K562 (cell line): ENCODE measurements around the gene RASD2. TPM values are rescaled to one million over a fixed set of nuclear protein-coding genes. Genes with fewer than 3 reads are reported as not detected.
A peak's percentile ranks its signal among the peaks of the same experiment; 100 is the strongest.

ENCODE experiments used
- ATAC-seq: fragments of 200-7000 bp; cut with Tn5 transposase; 3 replicates; pipeline ENCODE4 v1.9.1; 2020; ENCODE audit warnings: moderate library complexity
- BruUV-seq: library from RNA; stranded (reverse); fragments of 400-500 nt; replicated peaks from 2 replicates; lab custom pipeline; 2021; lab: Mats Ljungman, UMichigan
- CTCF ChIA-PET: fragments of 300-600 bp; formaldehyde crosslinking; extraction: SDS; loops from one replicate; lab custom pipeline; 2021; ENCODE audit warnings: low intra/inter-chr PET ratio; lab: Yijun Ruan, JAX
- POLR2A ChIA-PET: fragments of 300-600, 350-650 bp; sonication (Branson Sonifier 250); formaldehyde crosslinking; extraction: SDS; loops from one replicate; lab custom pipeline; 2021; ENCODE audit warnings: antibody characterized with exemption, inconsistent platforms; lab: Yijun Ruan, JAX
- DNase-seq, 4 experiments: peaks; one replicate each; pipeline versions ENCODE4 v3.0.0 to v3.0.0-alpha.2; 2011 to 2018; ENCODE audit warnings: low spot score in 3 of 4, mixed read lengths in 3 of 4; ENCODE audit errors: extremely low read depth in 1 of 4
- FAIRE-seq: peaks from 2 replicates; lab custom pipeline; 2011; peaks lifted over from hg19 to GRCh38; lab: Jason Lieb, UNC
- H2AFZ ChIP-seq: 2 replicates; pipeline ENCODE4 v1.6.0; 2011; ENCODE audit warnings: low read depth, low read length, control low read depth, inconsistent platforms
- H3K27ac ChIP-seq: fragments of 200-600 bp; 3 replicates; pipeline ENCODE4 v1.8.0; 2011; ENCODE audit warnings: low read depth, mild to moderate bottlenecking, control low read depth, inconsistent platforms, low read length, moderate library complexity, mixed read lengths; ENCODE audit errors: extremely low read depth
- H3K27me3 ChIP-seq, 2 experiments: fragments of 300-600 bp in 1 of 2; 2 replicates in 1 of 2; 3 replicates in 1 of 2; pipeline versions ENCODE4 v1.6.0 to v1.8.0; 2011; ENCODE audit warnings: inconsistent platforms in 2 of 2, low read length in 2 of 2, mild to moderate bottlenecking in 1 of 2, mixed read lengths in 1 of 2, moderate library complexity in 1 of 2; ENCODE audit not compliant: control insufficient read depth in 2 of 2, insufficient read depth in 2 of 2
- H3K36me3 ChIP-seq: fragments of 300-600 bp; 3 replicates; pipeline ENCODE4 v1.8.0; 2011; ENCODE audit warnings: mild to moderate bottlenecking, low read length, inconsistent platforms; ENCODE audit not compliant: control insufficient read depth, insufficient read depth
- H3K4me1 ChIP-seq, 2 experiments: fragments of 200-600 bp in 1 of 2; replicated peaks in 1 of 2; 2 replicates in 1 of 2; 3 replicates in 1 of 2; pipeline versions ENCODE4 v1.5.1 to v1.8.0; 2011; ENCODE audit warnings: inconsistent platforms in 2 of 2, low read length in 2 of 2, mild to moderate bottlenecking in 1 of 2, mixed read lengths in 1 of 2, moderate library complexity in 1 of 2; ENCODE audit not compliant: control insufficient read depth in 2 of 2, insufficient read depth in 2 of 2
- H3K4me2 ChIP-seq: 2 replicates; pipeline ENCODE4 v1.6.1; 2011; ENCODE audit warnings: low read length, control low read depth, inconsistent platforms, mixed read lengths; ENCODE audit not compliant: insufficient read depth
- H3K4me3 ChIP-seq: fragments of 200-600 bp; sonication (generic), shearing (Covaris generic); 2 replicates; pipeline ENCODE4 v1.5.1; 2016; ENCODE audit warnings: control low read depth, inconsistent platforms
- H3K79me2 ChIP-seq: fragments of 200-600 bp; 3 replicates; pipeline ENCODE4 v1.8.0; 2011; ENCODE audit warnings: low read length, inconsistent platforms; ENCODE audit not compliant: control insufficient read depth, insufficient read depth
- H3K9ac ChIP-seq, 2 experiments: 2 replicates each; pipeline versions ENCODE4 v1.6.0 to v1.6.1; 2011; ENCODE audit warnings: low read depth in 2 of 2, low read length in 2 of 2, control low read depth in 1 of 2, inconsistent platforms in 1 of 2, mild to moderate bottlenecking in 1 of 2, mixed read lengths in 1 of 2; ENCODE audit not compliant: insufficient read depth in 1 of 2
- H3K9me1 ChIP-seq: one replicate; pipeline ENCODE4 v1.6.0; 2011; ENCODE audit warnings: inconsistent platforms, mild to moderate bottlenecking, low read length, moderate library complexity; ENCODE audit not compliant: control insufficient read depth, insufficient read depth
- H3K9me3 ChIP-seq: replicated peaks from 2 replicates; pipeline ENCODE4 v1.5.1; 2011; ENCODE audit warnings: low read depth, low read length, inconsistent platforms; ENCODE audit not compliant: control insufficient read depth, insufficient read depth
- H4K20me1 ChIP-seq: replicated peaks from 2 replicates; pipeline ENCODE4 v1.6.1; 2011; ENCODE audit warnings: low read length, inconsistent platforms, mixed read lengths; ENCODE audit not compliant: control insufficient read depth, insufficient read depth
- CUX1 ChIP-seq: fragments of 200-800 bp; sonication (Bioruptor generic); IDR thresholded peaks from 2 replicates; pipeline ENCODE4 v1.6.1; 2016; ENCODE audit warnings: missing genetic modification characterization, missing compliant biosample characterization
- HINFP ChIP-seq: fragments of 450-650 bp; conservative IDR thresholded peaks from 2 replicates; pipeline ENCODE4 v1.6.1; 2016; ENCODE audit warnings: missing genetic modification characterization, low read depth, mild to moderate bottlenecking, control low read depth, missing compliant biosample characterization
- WGBS: fragments of 100-300 bp; shearing (Covaris generic); methylation state at CpG from one replicate; pipeline ENCODE4 v1.1.6; 2016; ENCODE audit warnings: low coverage, mixed read lengths; ENCODE audit not compliant: insufficient coverage; ENCODE audit errors: missing lambda C conversion rate; 5-methylcytosine and 5-hydroxymethylcytosine counted together
- in situ Hi-C: fragments of 300-500 bp; cut with MboI; formaldehyde crosslinking; loops from 4 replicates; pipeline ENCODE4 v1.15.0; 2018; ENCODE audit warnings: inconsistent platforms, mixed read lengths
- intact Hi-C: fragments of 100-400 bp; cut with micrococcal nuclease; formaldehyde crosslinking; loops from 2 replicates; pipeline ENCODE4 v1.14.2; 2022
- polyA plus RNA-seq, 8 experiments: library from polyadenylated mRNA; depleted of rRNA in 4 of 8; stranded (reverse) in 5 of 8; unstranded in 3 of 8; fragments of >200 nt; fragmentation: Nextera tagmentation in 2 of 8; fragmentation: Illumina TruSeq in 1 of 8; extraction: Ambion mirVana in 2 of 8; extraction: Trizol in 1 of 8; gene quantifications; 2 replicates each; pipeline versions ENCODE4 v1.2.1 to v1.2.3, GENCODE V29; 2011 to 2014; ENCODE audit warnings: inconsistent platforms in 1 of 8, missing spikeins in 1 of 8
- total RNA-seq, 7 experiments: library from RNA; depleted of rRNA in 6 of 7; stranded (reverse); fragments of >200 nt in 6 of 7; fragmentation: Illumina TruSeq in 2 of 7; extraction: Trizol in 2 of 7; gene quantifications; 2 replicates each; pipeline versions ENCODE4 v1.2.1 to v1.2.3, GENCODE V29; 2011 to 2021; ENCODE audit warnings: low replicate concordance in 1 of 7

The RASD2 gene
- total and polyA plus RNA-seq, 9 of the 15 experiments (the other 6 are each of a cell fraction or from before 2014, with no cell fraction given) = 0.05 TPM; not detected in 8

DNA sequence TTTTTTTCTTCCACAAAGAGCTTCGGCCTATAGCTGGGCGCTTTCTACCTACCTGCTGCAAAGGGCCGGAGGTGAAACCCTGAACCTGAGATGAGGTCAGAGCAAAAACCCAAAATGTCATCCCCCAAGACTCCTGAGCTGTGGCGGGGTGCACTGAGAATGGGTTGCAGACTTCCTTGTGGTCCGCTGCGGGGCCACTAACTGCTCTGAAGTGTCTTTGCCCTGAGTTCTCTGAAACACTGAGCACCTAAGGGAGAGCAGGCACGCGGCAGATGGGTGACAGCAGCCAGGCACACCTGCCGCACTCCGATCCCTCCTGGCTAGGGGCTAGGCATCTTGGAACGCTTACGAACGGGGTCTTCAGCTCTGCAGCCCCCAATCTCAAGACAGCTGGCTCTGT, 29.3 kb downstream of the RASD2 start:
- 0% methylated on average over 7 of the region's 13 CpGs for WGBS

More for the DNA sequence above, 29.3 kb downstream of the RASD2 start:
- no peak overlapping the region for H3K4me2 ChIP-seq
- H3K4me3 ChIP-seq = no peak overlapping the region
- no TSS peak for BruUV-seq
- FAIRE-seq (no peak), ATAC-seq (no peak), DNase-seq (no peak)
- in situ Hi-C loops (no loop called here), intact Hi-C loops (no loop called here)
- no peak for TF ChIP-seq CUX1
- 0 out of 2 replicates have a peak, but pooled peaks have one; percentile 73 for TF ChIP-seq HINFP (tag)
- H3K79me2 ChIP-seq = no peaks in the 10 kb centered on the region
- H3K36me3 ChIP-seq = no peaks in the 10 kb centered on the region
- H3K9ac ChIP-seq = no peak overlapping the region
- H3K9me1 ChIP-seq = no peaks in the 10 kb centered on the region
- H2AFZ ChIP-seq = no peak overlapping the region
- H3K27me3 ChIP-seq = peaks cover 10 to 61% of the 10 kb centered on the region in 2 experiments; a peak in 4 of 5 replicates
- CTCF ChIA-PET = no interaction called here
- POLR2A ChIA-PET = interaction anchor here (0.9 kb wide), 1 partner anchor 29 kb away, joined by 3 read pairs; no protein-coding TSS in a partner anchor
- H3K27ac ChIP-seq = no peak overlapping the region
- no peaks in the 10 kb centered on the region for H3K9me3 ChIP-seq
- no peaks in the 10 kb centered on the region; a peak in 1 of 5 replicates for H3K4me1 ChIP-seq
- no peaks in the 10 kb centered on the region for H4K20me1 ChIP-seq
